Measurements from ENCODE around the gene PRG2.

Gene PRG2, protein sequence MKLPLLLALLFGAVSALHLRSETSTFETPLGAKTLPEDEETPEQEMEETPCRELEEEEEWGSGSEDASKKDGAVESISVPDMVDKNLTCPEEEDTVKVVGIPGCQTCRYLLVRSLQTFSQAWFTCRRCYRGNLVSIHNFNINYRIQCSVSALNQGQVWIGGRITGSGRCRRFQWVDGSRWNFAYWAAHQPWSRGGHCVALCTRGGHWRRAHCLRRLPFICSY

DNA sequence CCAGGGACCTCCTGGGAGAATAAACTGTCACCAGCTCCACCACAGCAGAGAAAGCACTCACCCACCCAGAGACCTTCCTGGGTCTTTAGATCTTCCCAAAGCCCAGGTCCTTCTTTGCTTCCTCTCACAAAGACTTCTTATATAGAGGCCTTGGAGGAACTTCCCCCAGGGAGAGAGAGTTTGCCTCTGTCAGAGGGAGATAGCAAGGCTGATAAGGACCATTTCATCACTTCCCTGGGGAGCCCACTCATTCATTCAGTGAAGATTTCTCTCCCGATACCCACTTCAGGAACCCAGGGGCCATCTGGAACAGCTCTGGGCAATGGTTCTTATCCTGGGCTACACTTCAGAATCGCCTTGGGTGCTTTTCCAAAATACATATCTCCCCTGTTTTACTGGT lies at the start of gene PRG2:
TSS of gene PRG2 (minus strand) at position 116 of the 400 bp plus-strand sequence. CDS start 706 bp downstream, outside the sequence.
- no peak for DNase-seq (ENCODE audit: low read depth)

DNA sequence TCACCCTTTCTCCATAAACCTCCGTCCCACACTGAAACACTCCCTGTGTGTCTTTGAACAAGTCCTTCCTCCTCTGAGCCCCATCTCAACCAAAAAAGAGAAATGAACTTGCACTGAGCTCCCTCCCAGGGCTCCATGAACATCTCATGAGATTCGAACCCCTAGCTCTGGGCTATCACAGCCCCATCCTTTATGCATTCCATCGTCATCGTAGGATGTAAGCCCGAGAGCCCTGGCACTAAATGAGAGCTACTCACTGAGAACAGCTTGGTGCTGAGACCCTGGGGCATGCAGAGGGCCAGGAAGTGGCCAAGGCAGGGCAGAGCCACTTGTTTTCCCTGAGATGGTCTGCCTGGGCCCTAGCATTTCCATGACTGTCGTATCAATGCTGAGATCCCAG lies 49.3 kb upstream of the PRG2 start:
- no peak for DNase-seq (ENCODE audit: low read depth)

DNA sequence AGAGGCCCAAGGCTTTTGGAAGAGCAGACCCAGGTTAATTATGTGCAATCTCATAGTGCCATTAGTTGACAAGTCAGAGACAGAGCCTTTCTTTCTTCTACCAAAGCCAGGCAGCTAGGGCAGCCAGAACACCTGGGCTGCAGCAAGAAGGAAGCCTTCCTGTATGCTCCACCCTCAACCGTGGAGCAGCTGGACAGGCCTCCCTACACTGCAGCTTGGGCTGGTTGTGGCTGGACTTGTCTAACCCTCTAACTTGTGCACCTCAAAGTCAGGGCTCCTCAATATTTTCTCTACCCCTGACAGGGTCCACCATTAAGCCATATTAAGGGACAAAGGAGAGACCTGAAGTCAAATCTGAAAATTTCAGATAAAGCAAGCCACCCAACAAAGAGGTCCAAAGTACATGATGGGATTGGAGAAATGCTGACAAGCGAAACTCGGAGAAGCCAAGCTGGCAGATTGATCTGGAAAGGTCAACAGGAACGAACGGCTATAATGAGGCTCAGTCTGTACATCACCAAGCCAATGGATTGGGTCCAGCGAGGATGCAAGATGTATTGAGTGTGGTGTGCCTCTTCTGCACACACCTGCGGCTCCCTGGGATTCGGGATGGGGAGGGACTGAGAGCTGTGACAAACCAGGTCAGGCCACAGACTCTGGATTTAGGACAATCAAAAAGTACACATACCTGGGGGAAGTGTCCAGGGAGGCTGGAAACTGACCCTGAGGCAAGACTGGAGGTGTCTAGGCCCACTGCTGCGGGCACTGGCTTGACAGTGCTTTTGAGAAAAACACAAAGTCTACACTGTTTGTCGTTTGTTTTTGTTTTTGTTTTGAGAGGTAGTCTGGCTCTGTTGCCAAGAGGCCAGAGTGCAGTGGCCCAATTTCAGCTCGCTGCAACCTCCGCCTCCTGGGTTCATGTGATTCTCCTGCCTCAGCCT lies 48.2 kb upstream of the PRG2 start:
- no peak for DNase-seq (ENCODE audit: low read depth)

DNA sequence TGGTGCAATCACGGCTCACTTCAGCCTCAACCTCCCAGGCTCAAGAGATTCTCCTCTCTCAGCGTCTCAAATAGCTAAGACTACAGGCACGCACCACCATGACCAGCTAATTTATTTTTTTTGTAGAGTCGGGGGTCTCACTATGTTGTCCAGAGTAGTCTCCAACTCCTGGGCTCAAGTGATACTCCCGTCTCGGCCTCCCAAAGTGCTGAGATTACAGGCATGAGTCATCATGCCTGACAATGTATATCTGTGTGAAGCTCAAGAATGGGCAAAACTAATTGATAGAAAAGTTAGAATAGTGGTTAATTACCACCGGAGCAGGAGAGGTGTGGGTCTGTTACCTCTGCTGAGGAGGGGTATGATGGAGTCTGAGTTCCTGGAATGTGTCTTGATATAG lies 45.6 kb upstream of the PRG2 start:
- DNase-seq (ENCODE audit: low read depth): no peak

DNA sequence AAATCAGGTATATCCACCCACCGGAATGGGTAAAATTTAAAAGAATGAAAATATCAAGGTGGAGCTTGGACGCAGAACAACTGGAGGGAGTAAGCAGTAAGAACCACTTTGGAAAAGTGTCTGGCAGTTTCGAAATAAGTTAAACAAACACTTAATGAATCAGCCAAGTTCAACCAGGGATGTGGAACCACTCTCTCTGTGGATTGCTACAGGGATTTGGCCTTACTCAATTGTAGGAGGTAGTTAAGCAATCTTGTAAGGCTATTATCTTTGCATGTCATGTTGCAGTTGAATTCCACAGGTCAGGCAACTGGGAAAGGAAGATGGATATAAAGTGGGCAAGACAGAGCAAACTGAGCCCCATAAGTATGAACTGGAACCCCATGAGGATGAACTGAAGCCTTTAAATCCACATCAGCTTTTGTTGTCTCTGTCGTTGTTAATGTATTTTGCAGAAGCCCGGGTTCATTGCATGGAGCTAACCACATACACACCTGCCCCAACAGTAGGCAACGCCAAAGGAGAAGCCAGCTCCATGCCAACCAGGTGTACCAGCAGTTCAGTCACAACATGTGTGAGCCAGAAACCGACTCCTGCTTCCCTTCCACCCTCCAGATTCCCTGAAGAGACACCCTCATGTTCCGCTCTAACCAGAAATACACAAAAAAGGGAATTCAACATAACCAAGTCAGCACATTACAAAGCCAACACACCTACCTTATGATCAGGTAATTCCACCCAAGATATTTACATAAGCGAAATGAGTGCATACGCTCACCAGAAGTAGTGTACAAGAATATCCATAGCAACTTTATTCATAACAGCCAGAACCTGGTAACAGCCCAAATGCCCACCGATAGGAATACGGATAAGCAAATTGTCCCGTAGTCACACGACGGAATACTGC lies 44.4 kb upstream of the PRG2 start:
- DNase-seq (ENCODE audit: low read depth): no peak

DNA sequence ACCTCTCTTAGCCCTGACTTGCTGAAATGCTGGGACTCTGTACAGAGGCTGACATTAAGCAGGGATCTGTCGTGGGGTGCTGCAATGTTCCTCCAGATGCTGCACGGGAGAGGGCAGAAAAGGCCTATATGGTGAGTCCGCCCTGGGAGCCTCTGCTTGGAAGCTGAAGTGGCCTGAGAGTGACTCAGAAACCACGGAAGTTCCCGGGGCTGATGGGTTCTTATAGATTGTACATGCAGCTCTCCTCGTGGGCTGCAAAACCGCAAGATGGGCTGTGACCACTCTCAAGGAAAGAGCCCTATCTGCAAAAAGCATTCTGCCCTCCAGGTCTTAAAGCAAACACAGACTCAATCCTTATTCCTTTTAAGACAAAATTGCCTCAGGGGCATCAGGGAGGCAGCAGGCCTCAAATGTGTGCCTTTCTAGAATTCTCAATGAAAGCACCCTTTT lies 42.3 kb upstream of the PRG2 start:
- DNase-seq (ENCODE audit: low read depth): no peak

DNA sequence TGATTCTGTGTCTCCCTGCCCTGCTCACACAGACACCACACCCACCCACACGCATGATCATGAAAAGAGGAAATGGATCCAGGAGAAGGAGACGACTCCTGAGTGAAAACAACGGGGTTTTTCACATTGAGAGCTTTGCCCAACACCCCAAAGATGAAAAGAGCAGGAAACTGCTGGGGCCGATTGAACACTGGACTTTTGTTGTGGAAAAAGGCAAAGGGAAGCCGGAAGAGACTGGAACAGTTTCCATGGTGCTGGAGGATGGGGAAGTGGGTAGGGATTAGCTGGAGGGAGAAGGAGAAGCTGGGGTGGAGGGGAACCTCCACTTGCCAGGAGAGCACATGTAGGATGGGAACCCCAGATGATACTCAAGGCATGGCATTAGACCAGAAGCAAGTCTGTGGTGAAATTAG lies 41.7 kb upstream of the PRG2 start:
- no peak for DNase-seq (ENCODE audit: low read depth)

DNA sequence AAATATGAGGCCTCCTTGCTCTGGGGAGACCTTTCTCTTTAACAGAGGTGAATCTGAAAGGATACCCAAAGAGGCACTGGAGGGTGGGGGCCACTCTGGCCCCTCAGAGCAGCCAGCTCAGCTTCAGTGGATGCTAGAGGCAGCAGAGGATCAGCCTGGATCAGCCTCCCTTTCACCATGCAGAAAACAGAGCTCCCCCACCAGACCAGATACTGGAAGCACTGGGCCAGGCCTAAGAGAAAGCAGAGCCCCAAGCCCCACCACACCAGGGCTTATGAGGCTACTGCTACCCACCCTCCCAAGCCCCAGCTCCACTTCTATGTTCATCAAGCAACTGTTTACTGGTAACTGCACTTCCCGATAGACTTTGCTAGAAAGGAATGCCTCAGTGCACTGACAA lies 40.5 kb upstream of the PRG2 start:
- DNase-seq (ENCODE audit: low read depth): no peak

DNA sequence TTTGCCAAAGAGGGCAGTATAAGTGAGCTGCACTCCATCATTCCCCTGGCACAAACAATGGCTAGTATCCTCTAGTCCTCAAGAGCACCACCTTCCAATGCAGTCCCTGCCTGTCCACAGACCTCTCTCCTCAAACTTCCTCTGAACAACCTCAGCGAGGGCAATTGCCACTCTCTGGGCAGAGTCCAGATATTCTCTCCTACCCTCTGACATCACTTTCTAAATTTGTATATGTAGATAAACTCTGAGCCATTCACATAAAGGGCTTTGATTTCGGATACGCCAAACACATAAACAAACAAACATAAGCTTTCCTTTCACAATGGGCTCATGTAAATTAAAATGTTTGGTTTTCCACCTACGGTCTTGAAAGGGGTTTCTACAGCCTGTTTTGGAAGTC lies 39.5 kb upstream of the PRG2 start:
- no peak for DNase-seq (ENCODE audit: low read depth)

DNA sequence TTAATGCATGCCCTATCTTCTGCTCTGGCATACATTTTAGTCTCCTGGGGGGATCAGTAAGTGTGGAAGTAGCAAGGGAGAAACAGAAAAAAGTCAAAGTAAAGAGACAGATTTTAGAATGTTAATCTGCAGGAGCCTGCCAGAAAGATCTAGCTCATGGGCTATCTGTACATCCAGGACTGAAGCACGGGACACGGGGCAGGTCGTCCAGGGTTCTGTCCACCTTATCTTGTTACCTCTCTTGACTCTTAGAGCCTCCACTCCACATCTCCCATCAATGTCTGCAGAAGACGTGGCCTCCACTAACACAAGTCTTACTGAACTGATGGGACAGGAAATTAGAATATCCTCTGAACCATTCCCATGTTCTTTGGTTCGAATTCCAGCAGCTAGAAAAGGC lies 38.2 kb upstream of the PRG2 start:
- no peak for DNase-seq (ENCODE audit: low read depth)

DNA sequence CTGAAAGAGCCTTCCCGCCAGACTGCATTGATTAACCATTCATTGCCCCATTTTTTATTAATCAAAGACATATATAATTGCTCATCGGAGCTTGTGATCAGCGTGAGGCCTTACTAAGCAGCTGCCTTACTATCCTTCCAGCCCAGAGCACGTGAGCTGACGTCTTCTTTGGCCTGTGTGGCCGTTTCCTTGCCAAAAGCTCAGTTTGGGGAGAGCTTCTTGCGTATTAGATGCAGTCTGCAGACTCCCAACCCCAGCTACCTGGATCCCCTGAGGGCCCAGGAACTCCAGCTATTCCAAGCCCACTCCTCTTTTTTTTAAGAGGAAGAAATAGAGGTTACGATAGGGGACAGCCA lies 37.3 kb upstream of the PRG2 start:
- no peak for DNase-seq (ENCODE audit: low read depth)

DNA sequence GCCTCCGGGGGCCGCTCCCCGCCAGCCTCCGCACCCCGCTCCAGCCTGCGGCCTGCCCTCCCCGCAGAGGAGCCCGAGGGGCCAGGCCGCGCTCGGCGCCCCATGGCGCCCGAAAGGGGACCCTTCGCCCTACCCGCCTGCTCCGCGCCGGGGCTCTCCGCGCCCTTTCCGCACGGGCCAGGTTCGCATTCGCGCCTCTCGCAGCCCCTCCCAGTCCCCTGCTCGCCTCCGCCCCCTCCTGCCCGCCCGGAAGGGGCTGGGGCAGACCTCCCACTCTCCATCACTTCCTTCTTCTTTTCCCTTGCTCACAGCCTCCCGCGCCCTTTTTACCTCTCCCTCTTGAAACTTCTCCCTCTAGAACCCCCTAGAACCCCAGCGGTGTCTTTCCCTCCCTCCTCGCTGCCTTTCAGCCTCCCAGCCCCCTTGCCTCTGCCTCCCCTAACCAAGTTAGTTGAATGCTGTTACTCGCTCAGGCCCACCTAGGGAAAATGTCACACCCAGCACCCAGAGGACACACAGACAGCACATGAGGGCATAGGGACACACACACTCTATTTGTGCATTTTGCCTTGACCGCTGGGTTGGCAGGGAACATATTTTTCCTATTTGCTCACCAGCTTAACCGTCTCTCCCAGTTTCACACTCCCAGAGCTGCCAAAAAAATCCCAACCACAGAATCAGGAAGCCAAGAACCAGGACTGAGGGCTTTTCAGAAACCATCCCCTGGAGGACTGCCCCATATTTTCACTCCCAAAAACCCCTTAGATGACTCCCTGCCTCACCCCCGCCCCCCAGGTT lies 36.7 kb upstream of the PRG2 start, which contains the start of gene SLC43A3:
TSS of gene SLC43A3 (minus strand) at position 193 of the 798 bp plus-strand sequence. CDS start 949 bp downstream, outside the sequence.
- peak; percentile 84 for DNase-seq (ENCODE audit: low read depth)

DNA sequence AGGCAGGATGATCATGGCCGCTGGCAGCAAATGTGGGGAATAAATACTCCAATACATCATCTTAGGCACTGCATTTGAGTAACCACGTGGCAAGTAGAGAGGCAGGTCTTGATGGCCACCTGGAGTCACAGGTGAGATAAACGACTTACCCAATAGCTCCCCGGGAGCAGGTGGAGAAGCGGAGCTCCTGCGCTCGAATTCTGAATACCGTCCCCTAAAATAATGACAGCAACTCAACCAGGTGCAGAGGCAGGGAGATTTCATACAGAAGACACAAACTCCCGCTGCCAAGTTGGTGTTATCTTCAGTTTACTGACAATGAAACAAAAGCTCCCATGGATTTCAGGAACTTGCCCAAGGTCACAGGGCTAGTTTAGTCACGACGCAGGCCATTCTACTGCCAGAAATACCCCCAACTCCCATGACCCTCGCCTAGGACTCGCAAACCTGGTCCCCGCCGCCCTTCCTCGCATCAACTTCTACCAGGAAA lies 36.0 kb upstream of the PRG2 start:
- DNase-seq (ENCODE audit: low read depth): no peak

DNA sequence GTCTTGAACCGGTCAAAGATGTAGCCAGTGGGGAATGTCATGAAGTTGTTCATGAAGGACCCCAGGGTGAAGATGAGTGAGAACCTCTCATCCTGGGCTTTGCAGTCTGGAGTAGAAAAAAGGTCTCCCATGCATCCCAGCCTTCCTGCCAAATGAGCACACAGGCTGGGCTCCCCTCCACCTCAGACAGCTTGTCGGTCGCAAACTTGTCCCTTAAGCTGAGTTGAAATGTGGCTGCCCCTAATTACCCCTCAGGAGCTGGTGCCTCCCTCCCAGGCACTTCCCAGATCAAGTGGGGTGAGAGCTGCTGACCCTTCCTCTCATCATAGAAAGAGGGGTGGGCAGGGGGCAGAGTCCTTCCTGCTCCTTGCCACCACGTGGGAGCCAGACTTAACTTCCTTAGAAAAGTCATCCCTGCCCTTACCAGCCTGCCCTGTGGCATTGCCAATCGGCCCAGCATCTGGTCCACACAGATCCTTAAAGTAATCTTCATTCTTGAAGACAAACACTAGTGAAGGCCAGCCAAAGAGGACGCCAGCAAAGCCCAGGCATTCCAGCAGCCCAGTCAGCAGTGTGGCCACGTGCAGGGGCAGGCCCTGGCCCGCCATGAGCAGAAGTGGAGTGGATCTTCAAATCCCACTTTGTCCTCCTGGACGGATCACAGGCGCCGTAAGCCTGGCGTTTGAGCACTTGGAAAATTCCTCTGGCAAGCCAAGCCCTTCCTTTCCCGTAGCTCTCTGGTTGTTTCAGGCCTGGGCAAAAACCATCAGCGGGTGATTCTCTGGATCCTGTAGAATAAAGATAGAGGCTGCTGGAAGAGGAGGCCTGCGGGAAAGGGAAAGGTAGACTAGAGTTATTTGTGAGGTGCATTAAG lies 35.4 kb upstream of the PRG2 start:
- peak; percentile 16 for DNase-seq (ENCODE audit: low read depth)

DNA sequence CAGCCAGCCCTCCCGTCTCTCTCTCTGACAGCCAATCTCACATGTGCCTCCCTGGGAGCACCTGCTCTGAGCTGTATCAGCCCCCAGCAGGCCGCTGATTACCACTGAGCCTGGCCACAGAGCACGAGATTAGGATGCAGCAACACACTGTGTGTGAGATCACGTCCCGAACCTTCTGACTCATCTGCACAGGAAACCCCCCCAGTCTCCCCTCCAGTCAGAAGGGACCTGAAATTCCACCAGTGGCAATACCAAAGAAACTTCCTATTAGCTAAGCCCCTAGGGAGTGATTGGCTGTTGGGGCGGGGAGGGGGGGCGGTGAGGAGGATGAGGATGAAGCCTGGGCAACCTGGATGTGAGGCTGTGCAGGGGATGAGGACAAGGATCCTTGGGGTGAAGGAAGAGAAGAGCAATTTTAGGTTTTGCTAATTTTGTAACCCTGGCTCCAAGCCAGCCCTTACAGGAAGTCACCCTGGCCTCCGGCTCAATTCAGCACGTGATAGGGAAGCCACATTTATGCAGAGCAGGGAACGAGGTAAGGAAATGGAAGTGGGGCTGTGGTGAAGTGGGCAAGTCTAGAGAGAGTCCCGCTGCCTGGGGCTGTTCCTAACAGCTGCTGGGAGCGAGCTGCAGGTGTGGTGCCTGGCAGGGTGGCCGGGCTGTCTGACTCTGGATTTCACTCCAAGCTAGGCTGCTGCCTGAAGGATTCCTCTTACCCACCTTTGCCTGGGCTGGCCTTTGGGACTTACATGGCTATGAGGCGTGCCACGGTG lies 34.5 kb upstream of the PRG2 start:
- peak; percentile 84 for DNase-seq (ENCODE audit: low read depth)

DNA sequence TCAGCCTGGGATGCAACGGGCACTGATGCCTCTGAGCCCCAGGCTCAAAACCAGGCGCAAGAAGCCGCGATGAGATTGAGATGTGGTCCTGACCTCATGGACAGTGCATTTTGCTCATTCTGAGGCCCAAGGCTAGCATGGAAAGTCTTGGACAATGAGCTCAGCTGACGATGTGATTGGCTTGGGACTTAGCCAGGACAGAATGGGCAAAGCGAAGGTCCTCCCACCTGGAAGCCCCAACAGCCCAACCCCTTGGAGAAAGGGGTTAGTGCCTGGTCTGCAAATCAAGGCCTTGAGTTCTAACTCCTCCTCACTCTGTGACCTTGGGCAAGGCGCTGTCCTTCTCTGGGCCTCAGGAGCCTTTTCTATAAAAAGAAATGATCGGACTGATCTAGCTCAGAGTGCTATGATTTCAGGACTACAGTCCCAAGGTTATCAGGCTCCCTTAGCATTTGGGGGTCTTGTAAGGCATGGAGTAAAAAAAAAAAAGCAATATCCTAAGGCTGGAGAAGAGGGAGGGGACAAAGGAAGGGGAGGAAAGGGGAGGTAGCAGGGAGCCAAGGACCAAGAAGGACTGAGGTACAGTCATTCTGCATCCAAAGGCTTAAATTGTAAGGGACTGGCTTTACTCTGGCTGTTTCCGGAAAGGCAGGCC lies 33.8 kb upstream of the PRG2 start:
- no peak for DNase-seq (ENCODE audit: low read depth)

DNA sequence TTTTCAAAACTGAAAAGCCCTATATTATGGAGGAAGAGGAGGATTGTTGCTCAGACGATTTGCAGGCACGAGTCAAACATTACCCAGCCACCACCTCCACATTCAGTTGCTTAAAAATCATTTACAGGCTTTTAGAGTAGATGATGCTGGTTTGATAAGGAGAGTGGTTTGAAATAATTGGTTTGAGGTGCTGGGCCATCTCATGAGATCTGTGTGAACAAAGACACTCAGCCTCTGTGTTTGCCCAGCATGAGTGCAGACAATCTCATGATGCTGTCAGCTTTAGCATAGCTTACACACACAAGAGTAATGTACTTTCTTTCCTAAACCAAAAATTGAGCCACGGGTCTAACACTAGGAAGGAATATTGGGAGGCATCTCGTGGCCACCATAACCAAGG lies 32.2 kb upstream of the PRG2 start:
- DNase-seq (ENCODE audit: low read depth): no peak

DNA sequence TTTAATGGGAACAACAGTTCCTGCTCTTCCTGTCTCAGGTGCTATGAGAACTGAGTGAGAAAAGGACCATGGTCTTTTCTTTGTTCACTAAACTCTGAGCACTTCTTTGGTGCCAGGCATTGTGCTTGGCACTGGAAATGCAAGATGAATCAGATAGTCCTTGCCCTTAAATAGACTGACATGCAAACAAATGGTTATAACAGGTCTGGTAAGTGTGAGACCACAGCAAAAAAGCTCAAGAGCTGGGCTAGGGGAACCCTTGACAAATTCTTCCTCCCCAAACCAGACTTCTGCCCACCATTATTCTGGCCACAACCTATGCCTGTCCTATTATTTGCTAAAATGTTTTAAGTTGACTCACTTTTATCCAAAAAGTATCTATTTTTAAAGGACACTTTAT lies 31.4 kb upstream of the PRG2 start:
- no peak for DNase-seq (ENCODE audit: low read depth)

DNA sequence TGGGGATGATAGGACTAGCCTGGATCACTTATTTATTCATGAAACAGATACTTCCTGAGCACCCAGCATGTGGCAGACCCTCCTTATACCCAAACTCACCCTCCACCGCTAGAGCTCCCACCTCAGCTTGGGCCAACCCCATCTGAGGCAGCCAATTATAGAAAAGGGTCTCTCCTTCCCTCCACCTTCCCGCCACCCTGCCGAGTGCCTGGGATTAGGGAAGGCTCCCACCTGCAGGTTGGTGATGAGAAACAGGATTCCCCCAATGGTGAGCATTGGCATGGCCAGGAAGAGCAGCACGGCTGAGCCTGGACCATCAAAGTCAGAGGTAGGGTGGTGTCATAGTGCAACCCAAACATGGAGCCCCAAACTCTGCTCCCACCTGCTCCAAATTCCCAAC lies 30.6 kb upstream of the PRG2 start:
- no peak for DNase-seq (ENCODE audit: low read depth)
